ENCODE measurements around the gene DHRS2. TPM values are rescaled to one million over a fixed set of nuclear protein-coding genes. Genes with fewer than 3 reads are reported as not detected.

Gene DHRS2
- total RNA-seq, 1 donor from 2014 or later = not detected

DNA sequence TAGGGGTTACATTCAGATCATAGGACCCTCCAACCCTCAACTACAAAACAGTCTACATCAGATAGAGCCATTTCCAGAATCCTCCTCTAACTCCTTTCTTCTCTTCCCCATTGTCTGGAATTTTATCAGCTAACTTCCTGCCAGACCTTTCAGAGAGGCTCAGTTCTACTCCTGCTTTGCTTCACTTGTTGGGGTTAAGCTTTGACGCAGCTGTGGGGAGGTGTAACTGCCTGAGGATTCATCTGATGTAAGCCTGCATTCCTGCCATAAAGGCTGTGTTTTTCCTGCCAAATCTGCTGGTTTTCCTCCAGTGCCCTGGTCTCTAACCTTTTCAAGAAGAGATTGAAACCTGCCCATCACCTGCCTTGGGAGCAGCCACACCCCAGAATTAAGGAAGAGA is 16.9 kb downstream of the DHRS2 start:
- Mint-ChIP-seq H3K27me3 (ENCODE audit: low read depth) (peaks cover 41% of the 10 kb centered on the region), H3K27ac (ENCODE audit: unreplicated experiment) (no peak overlapping the region), H3K4me3 (no peak overlapping the region), H3K36me3 (ENCODE audit: low read depth) (no peaks in the 10 kb centered on the region), H3K9me3 (no peaks in the 10 kb centered on the region), H3K4me1 (no peaks in the 10 kb centered on the region)
- TF ChIP-seq, protein P1, sequence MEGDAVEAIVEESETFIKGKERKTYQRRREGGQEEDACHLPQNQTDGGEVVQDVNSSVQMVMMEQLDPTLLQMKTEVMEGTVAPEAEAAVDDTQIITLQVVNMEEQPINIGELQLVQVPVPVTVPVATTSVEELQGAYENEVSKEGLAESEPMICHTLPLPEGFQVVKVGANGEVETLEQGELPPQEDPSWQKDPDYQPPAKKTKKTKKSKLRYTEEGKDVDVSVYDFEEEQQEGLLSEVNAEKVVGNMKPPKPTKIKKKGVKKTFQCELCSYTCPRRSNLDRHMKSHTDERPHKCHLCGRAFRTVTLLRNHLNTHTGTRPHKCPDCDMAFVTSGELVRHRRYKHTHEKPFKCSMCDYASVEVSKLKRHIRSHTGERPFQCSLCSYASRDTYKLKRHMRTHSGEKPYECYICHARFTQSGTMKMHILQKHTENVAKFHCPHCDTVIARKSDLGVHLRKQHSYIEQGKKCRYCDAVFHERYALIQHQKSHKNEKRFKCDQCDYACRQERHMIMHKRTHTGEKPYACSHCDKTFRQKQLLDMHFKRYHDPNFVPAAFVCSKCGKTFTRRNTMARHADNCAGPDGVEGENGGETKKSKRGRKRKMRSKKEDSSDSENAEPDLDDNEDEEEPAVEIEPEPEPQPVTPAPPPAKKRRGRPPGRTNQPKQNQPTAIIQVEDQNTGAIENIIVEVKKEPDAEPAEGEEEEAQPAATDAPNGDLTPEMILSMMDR (conservative IDR thresholded peaks at IDR 0.05) = no peak
- DNase-seq (ENCODE audit: low read depth, low spot score) = no peak

GRCh38 chr14:23654231-23654630 is 18.1 kb downstream of the DHRS2 start:
- H3K4me1 Mint-ChIP-seq = no peaks in the 10 kb centered on the region
- no peak for DNase-seq (ENCODE audit: low read depth, low spot score)
- H3K9me3 Mint-ChIP-seq = no peaks in the 10 kb centered on the region
- no peak overlapping the region for H3K27ac Mint-ChIP-seq (ENCODE audit: unreplicated experiment)
- TF ChIP-seq, protein P1 (conservative IDR thresholded peaks at IDR 0.05) = no peak
- peaks cover 44% of the 10 kb centered on the region for H3K27me3 Mint-ChIP-seq (ENCODE audit: low read depth)
- H3K4me3 Mint-ChIP-seq = no peak overlapping the region
- H3K36me3 Mint-ChIP-seq (ENCODE audit: low read depth) = no peaks in the 10 kb centered on the region

DNA sequence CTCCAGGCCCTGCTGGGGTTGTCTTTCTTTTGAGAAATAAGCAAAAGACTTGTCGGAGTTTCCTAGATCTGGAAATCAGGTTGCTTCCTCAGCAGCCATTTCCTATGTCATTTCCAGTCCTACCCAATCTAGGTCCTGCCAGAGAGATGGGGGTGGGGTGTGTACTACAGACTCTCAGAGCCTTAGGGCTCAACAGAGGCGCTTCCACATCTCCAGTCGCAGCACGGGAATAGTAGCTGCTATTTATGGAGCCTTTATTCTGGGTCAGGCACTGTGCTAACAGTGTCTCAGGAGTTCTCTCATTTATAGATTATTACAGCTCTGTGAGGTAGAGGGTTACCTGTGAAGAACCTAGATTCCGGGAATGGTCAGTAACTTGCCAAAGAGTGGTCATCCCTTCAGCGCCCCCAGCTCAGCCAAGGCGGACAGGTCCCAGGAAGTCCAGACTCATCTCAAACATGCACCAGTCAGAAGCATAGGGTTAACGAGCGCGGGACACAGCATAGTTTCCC is 21.9 kb downstream of the DHRS2 start:
- Mint-ChIP-seq H3K4me1 (peaks cover 9% of the 10 kb centered on the region), H3K27me3 (ENCODE audit: low read depth) (peaks cover 40% of the 10 kb centered on the region), H3K36me3 (ENCODE audit: low read depth) (no peaks in the 10 kb centered on the region), H3K27ac (ENCODE audit: unreplicated experiment) (no peak overlapping the region), H3K9me3 (no peaks in the 10 kb centered on the region), H3K4me3 (no peak overlapping the region)
- DNase-seq (ENCODE audit: low read depth, low spot score) = no peak
- TF ChIP-seq, protein P1 (conservative IDR thresholded peaks at IDR 0.05) = no peak

- H3K27me3 Mint-ChIP-seq (ENCODE audit: low read depth) = peaks cover 49% of the 10 kb centered on the region
- DNase-seq (ENCODE audit: low read depth, low spot score) = no peak
- no peak overlapping the region for H3K27ac Mint-ChIP-seq (ENCODE audit: unreplicated experiment)
- H3K36me3 Mint-ChIP-seq (ENCODE audit: low read depth) = no peaks in the 10 kb centered on the region
- peaks cover 9% of the 10 kb centered on the region for H3K4me1 Mint-ChIP-seq
- H3K4me3 Mint-ChIP-seq = no peak overlapping the region
- H3K9me3 Mint-ChIP-seq = no peaks in the 10 kb centered on the region
- TF ChIP-seq, protein P1 (conservative IDR thresholded peaks at IDR 0.05) = no peak
These were observed 24.4 kb downstream of the DHRS2 start for GRCh38 chr14:23660290-23661226.

DNA sequence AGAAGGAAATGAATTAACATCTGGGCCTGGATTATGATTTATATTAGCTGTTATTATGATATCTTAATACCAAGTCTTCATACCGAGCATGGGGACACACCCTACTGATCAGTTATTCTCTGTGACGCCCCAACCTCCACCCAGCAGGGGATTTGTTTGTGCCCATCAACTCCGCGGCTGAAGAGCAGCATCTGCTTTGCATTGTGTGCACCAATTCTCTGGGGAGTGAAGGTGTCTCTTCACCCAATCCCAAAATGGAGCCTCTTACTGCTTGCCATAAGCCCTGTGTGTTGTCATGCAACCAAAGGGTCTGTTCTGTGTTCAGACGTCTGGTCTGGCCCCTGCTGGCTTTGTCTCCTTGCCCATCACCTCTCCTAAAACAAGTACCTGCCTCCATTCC is 25.4 kb downstream of the DHRS2 start:
- Mint-ChIP-seq H3K27ac (ENCODE audit: unreplicated experiment) (no peak overlapping the region), H3K27me3 (ENCODE audit: low read depth) (peaks cover 54% of the 10 kb centered on the region), H3K36me3 (ENCODE audit: low read depth) (no peaks in the 10 kb centered on the region), H3K9me3 (no peaks in the 10 kb centered on the region), H3K4me3 (no peak overlapping the region), H3K4me1 (peaks cover 9% of the 10 kb centered on the region)
- no peak for DNase-seq (ENCODE audit: low read depth, low spot score)
- TF ChIP-seq, protein P1 (conservative IDR thresholded peaks at IDR 0.05) = no peak
